ENCODE measurements around the gene RIF1.

DNA sequence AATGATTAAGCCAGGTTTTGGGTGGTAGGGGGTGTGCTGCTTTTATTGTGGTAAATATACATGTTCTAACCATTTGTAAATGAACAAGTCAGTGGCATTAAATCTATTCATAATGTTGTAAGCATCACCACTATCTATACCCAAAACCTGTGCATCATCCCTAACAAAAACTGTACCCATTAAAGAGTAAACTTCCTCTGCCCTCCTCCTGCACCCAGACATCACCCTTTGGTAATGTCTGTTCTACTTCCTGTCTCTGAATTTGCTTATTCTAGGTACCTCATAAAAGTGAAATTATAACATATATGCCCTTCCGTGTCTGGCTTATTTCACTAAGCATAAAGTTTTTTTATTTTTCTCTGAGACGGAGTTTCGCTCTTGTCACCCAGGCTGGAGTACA is 14.1 kb downstream of the RIF1 start:
- TF ChIP-seq EZH2 (IDR thresholded peaks at IDR 0.05; ENCODE audit: insufficient read depth, low read length), result no peak
- TF ChIP-seq, protein P1, sequence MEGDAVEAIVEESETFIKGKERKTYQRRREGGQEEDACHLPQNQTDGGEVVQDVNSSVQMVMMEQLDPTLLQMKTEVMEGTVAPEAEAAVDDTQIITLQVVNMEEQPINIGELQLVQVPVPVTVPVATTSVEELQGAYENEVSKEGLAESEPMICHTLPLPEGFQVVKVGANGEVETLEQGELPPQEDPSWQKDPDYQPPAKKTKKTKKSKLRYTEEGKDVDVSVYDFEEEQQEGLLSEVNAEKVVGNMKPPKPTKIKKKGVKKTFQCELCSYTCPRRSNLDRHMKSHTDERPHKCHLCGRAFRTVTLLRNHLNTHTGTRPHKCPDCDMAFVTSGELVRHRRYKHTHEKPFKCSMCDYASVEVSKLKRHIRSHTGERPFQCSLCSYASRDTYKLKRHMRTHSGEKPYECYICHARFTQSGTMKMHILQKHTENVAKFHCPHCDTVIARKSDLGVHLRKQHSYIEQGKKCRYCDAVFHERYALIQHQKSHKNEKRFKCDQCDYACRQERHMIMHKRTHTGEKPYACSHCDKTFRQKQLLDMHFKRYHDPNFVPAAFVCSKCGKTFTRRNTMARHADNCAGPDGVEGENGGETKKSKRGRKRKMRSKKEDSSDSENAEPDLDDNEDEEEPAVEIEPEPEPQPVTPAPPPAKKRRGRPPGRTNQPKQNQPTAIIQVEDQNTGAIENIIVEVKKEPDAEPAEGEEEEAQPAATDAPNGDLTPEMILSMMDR (IDR thresholded peaks at IDR 0.05; ENCODE audit: insufficient read depth, low read depth, low read length), result no peak
